Measurements from ENCODE around the gene PRSS8. TPM values are rescaled to one million over a fixed set of nuclear protein-coding genes. Genes with fewer than 3 reads are reported as not detected.
A peak's percentile ranks its signal among the peaks of the same experiment; 100 is the strongest.
"Not testable (repeated sequence)": the region's sequence is repeated elsewhere in the genome, so short reads cannot be mapped to it uniquely, and the experiment has no call there.

Gene PRSS8
- total and polyA plus RNA-seq, 3 donors from 2014 or later: 0.74 to 1.5 (median 0.79) TPM

DNA sequence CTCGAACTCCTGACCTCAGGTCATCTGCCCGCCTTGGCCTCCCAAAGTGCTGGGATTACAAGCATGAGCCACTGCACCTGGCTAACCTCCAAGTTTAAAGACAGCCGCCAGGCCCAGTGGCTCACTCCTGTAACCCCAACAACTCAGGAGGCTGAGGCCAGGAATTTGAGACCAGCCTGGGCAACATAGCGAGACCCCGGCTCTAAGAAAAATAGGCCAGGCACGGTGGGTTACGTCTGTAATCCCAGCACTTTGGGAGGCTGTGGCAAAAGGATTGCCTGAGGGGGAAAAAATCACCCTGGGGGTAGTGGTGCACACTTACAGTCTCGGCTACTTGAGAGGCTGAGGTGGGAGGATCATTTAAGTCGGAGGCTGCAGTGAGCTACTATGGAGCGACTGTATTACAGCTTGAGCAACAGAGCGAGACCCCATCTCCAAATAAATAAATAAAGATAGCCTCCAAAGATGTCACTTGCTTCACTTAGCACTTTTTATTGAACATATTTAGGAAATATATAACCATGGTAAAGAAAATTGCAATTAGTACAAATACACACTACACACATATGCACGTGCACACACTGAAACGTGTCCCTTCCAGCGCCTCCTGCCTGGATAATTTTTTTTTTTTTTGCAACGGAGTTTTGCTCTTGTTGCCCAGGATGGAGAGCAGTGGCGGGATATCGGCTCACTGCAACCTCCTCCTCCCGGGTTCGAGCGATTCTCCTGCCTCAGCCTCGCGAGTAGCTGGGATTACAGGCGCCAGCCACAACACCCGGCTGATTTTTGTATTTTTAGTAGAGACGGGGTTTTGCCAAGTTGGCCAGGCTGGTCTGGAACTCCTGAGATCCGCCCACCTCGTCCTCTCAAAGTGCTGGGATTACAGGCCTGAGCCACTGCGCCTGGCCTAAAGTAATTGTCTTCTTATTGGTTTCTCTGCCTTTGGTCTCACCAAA, 28.7 kb downstream of the PRSS8 start:
- intact Hi-C loops (cut with DNase I; ENCODE audit: low total_unique reads): no loop called here
- H3K36me3 ChIP-seq (ENCODE audit: low read depth, missing control alignments): no peaks in the 10 kb centered on the region
- TF ChIP-seq POLR2A (IDR thresholded peaks at IDR 0.05): no peak
- TF ChIP-seq, protein P1, sequence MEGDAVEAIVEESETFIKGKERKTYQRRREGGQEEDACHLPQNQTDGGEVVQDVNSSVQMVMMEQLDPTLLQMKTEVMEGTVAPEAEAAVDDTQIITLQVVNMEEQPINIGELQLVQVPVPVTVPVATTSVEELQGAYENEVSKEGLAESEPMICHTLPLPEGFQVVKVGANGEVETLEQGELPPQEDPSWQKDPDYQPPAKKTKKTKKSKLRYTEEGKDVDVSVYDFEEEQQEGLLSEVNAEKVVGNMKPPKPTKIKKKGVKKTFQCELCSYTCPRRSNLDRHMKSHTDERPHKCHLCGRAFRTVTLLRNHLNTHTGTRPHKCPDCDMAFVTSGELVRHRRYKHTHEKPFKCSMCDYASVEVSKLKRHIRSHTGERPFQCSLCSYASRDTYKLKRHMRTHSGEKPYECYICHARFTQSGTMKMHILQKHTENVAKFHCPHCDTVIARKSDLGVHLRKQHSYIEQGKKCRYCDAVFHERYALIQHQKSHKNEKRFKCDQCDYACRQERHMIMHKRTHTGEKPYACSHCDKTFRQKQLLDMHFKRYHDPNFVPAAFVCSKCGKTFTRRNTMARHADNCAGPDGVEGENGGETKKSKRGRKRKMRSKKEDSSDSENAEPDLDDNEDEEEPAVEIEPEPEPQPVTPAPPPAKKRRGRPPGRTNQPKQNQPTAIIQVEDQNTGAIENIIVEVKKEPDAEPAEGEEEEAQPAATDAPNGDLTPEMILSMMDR (IDR thresholded peaks at IDR 0.05): no peak
- H3K4me3 ChIP-seq: no peak overlapping the region
- H3K27me3 ChIP-seq: no peaks in the 10 kb centered on the region
- no peak for DNase-seq
- WGBS, 2 donors: 86 to 89% methylated on average over 28 of the region's 28 CpGs
- no peak overlapping the region for H3K27ac ChIP-seq
- no peaks in the 10 kb centered on the region for H3K9me3 ChIP-seq
- peaks cover 17% of the 10 kb centered on the region for H3K4me1 ChIP-seq

DNA sequence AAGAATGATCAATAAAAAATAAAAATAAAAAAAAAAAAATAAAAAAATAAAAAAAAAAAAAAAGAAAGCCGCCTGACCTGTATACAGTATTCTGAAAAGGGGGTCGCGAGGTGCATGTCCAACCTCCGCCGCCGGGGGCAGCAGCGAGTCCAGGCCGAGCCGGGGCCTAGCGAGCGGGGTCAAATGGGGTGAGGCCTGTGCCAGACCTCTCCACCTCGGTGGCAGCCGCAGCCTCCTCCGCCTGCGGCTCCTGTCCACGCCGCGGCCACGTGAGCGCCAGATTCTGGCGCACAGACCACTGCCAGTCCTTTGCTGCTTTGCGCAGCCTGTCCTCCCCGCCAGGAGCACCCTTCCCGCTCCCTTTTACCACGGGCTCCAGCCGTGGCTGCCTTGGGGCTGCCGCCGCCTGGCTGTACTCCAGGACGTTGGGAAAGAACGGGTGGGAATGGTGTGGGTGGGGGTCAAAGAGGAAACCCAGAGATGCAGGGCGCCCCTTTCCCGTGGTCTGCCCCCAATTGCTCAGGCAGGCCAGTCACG, 29.8 kb downstream of the PRSS8 start:
- Histone ChIP-seq H3K27ac (peak overlapping the region; percentile 64 to 76), H3K4me1 (peaks cover 17% of the 10 kb centered on the region), H3K4me3 (peak overlapping the region; percentile 34 to 38), H3K27me3 (no peaks in the 10 kb centered on the region), H3K9me3 (no peaks in the 10 kb centered on the region), H3K36me3 (ENCODE audit: low read depth, missing control alignments) (no peaks in the 10 kb centered on the region)
- peak; percentile 94 for DNase-seq
- WGBS, 2 donors: 8 to 11% methylated on average over 25 to 33 of the region's 33 CpGs
- intact Hi-C loops (cut with DNase I; ENCODE audit: low total_unique reads): no loop called here
- no peak for TF ChIP-seq POLR2A (IDR thresholded peaks at IDR 0.05)
- TF ChIP-seq, protein P1 (IDR thresholded peaks at IDR 0.05): peak; percentile 83 to 94 (median 85)

DNA sequence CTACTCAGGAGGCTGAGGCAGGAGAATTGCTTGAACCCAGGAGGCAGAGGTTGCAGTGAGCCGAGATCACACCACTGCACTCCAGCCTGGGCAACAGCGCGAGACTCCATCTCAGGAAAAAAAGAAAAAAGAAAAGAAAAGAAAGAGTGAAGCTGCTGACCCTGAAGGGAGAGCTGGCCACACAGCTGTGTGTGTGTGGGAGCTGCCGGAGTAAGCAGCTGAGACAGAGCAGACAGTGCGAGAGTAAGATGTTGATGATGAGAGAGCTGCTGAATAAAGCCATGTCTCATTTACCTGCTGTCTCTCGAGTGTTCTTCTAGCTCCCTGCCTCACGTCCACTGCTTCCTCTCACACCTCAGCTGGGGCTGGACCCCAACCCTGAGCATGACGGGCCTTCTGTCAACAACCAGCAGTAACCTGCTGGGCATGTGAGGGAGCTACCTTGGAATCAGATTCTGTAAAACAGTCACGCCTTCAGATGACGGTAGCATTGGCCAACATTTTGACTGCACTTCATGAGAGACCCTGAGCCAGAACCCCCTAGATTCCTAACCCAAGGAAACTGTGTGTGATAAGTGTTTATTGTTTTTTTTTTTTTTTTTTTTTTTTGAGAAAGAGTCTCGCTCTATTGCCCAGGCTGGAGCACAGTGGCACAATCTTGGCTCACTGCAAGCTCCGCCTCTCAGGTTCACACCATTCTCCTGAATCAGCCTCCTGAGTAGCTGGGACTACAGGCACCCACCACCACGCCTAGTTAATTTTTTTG, 34.5 kb downstream of the PRSS8 start:
- H3K9me3 ChIP-seq; H3K27ac ChIP-seq; H3K27me3 ChIP-seq; H3K4me3 ChIP-seq; intact Hi-C loops (cut with DNase I; ENCODE audit: low total_unique reads); DNase-seq; H3K4me1 ChIP-seq; H3K36me3 ChIP-seq (ENCODE audit: low read depth, missing control alignments): not testable (repeated sequence)
- WGBS, 2 donors: 54 to 57% methylated on average over 13 of the region's 13 CpGs

DNA sequence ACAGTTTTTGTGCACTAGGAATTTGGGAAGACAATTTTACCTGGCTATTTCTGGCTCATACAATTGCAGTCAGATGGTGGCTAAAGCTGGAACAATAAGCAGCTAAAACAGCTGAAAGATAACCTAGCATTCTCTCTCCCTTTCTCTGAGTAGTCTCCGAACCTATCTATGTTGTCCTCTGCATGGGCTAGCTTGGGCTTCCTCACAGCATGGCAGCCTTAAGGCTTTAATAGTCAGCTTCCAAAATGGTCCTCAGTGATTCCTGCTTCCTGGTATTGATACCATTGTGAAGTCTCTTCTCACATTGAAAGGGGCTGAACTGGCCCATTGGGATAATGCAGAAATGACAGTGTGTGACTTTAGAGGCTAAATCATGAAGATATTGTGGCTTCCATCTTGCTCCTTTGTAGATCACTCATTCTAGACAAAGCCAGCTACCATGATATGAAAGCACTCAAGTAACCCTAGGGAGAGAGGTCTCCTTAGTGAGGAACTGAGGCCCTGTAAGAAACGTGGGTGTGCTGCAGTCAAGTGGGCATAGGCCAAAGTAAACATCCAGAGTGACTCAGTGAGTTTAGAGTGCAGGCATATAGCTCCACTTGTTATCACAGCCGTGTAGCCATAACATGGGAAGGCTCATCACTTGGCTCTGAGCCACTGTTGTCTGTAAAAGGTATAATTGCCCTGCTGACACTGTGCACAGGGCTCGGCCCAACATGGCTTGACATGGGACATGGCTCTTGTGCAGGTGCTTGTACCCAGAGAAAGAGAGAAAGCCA, 35.5 kb downstream of the PRSS8 start:
- no peak overlapping the region for H3K27ac ChIP-seq
- H3K36me3 ChIP-seq (ENCODE audit: low read depth, missing control alignments): no peaks in the 10 kb centered on the region
- H3K27me3 ChIP-seq: no peaks in the 10 kb centered on the region
- 65 to 70% methylated on average over 3 to 4 of the region's 4 CpGs for WGBS, 2 donors
- H3K4me3 ChIP-seq: no peak overlapping the region
- intact Hi-C loops (cut with DNase I; ENCODE audit: low total_unique reads): loop anchor here (5.0 kb wide), 1 partner anchor 118 kb away; no protein-coding TSS in a partner anchor
- no peak for TF ChIP-seq POLR2A (IDR thresholded peaks at IDR 0.05)
- TF ChIP-seq, protein P1 (IDR thresholded peaks at IDR 0.05): no peak
- no peak for DNase-seq
- no peaks in the 10 kb centered on the region for H3K4me1 ChIP-seq
- H3K9me3 ChIP-seq: no peaks in the 10 kb centered on the region
